GM21381 (cell line): Measurements from ENCODE around the gene OR4D2.

Experiments
- ATAC-seq: cut with Tn5 transposase; IDR thresholded peaks from one replicate; pipeline ENCODE4 v1.9.1; 2021; ENCODE audit warnings: mild to moderate bottlenecking, moderate library complexity; ENCODE audit not compliant: unreplicated experiment

OR4D2 gene

GRCh38 chr17:58172369-58173071 is 5.7 kb downstream of the OR4D2 start:
- no peak for ATAC-seq

GRCh38 chr17:58174871-58175270 is 8.1 kb downstream of the OR4D2 start:
- no peak for ATAC-seq

GRCh38 chr17:58176200-58176599 is 9.4 kb downstream of the OR4D2 start:
- no peak for ATAC-seq

- no peak for ATAC-seq
Measured at GRCh38 chr17:58181796-58182195, 15.0 kb downstream of the OR4D2 start.

GRCh38 chr17:58183514-58183913 is 16.7 kb downstream of the OR4D2 start:
- ATAC-seq = no peak

GRCh38 chr17:58184308-58184985 is 17.7 kb downstream of the OR4D2 start:
- ATAC-seq = no peak

GRCh38 chr17:58184986-58185761 is 18.4 kb downstream of the OR4D2 start:
- no peak for ATAC-seq

- no peak for ATAC-seq
Measured at GRCh38 chr17:58186591-58186990, 19.8 kb downstream of the OR4D2 start.

- ATAC-seq = no peak
Measured at GRCh38 chr17:58187063-58187462, 20.3 kb downstream of the OR4D2 start.

GRCh38 chr17:58187675-58188074 is 20.9 kb downstream of the OR4D2 start:
- no peak for ATAC-seq

GRCh38 chr17:58189436-58190146 is 22.8 kb downstream of the OR4D2 start:
- no peak for ATAC-seq

GRCh38 chr17:58191241-58191896 is 24.6 kb downstream of the OR4D2 start:
- no peak for ATAC-seq

- ATAC-seq = no peak
Measured at GRCh38 chr17:58192612-58193011, 25.8 kb downstream of the OR4D2 start, which contains the start of gene EPX. TSS of gene EPX (plus strand) at chr17:58192726. CDS start at chr17:58192847, 121 bp downstream.

- no peak for ATAC-seq
Measured at GRCh38 chr17:58193641-58194255, 27.0 kb downstream of the OR4D2 start.

GRCh38 chr17:58195518-58196123 is 28.8 kb downstream of the OR4D2 start:
- ATAC-seq = no peak

- no peak for ATAC-seq
Measured at GRCh38 chr17:58196610-58197009, 29.8 kb downstream of the OR4D2 start.

- no peak for ATAC-seq
Measured at GRCh38 chr17:58200024-58200633, 33.3 kb downstream of the OR4D2 start.

GRCh38 chr17:58202859-58203258 is 36.1 kb downstream of the OR4D2 start:
- ATAC-seq = no peak

- no peak for ATAC-seq
Measured at GRCh38 chr17:58204796-58205195, 38.0 kb downstream of the OR4D2 start.
